B cell (primary cell): ENCODE measurements around the gene OR1J1. TPM values are rescaled to one million over a fixed set of nuclear protein-coding genes. Genes with fewer than 3 reads are reported as not detected.

Experiments
- ATAC-seq: fragments of 200-7000 bp; cut with Tn5 transposase; one replicate; pipeline ENCODE4 v1.10.0; 2021; ENCODE audit warnings: low read depth, mild to moderate bottlenecking, moderate number of reproducible peaks, moderate library complexity
- CTCF ChIA-PET: fragments of 350-600 bp; sonication (Branson Sonifier 250); formaldehyde crosslinking; loops from one replicate; lab custom pipeline; 2021; ENCODE audit warnings: antibody characterized with exemption, inconsistent platforms; lab: Charles Lee
- POLR2A ChIA-PET: fragments of 350-600 bp; sonication (Branson Sonifier 250); formaldehyde crosslinking; loops from one replicate; lab custom pipeline; 2021; ENCODE audit warnings: antibody characterized with exemption; lab: Charles Lee
- DNase-seq: peaks from one replicate; pipeline ENCODE4 v3.0.0; 2013
- H2AFZ ChIP-seq: 2 replicates; pipeline ENCODE4 v1.6.1; 2012; ENCODE audit warnings: mild to moderate bottlenecking, low read depth, low read length; ENCODE audit not compliant: insufficient read depth, poor library complexity, severe bottlenecking
- H3K27ac ChIP-seq, 2 donors: 1 replicate in 1 of 2; 2 replicates in 1 of 2; pipeline ENCODE4 v1.5.1; 2012 to 2013; ENCODE audit warnings: low read length in 2 of 2, mild to moderate bottlenecking in 2 of 2, moderate library complexity in 1 of 2
- H3K27me3 ChIP-seq, 4 experiments: fragments of 200-600 bp in 1 of 4; sonication (generic) in 1 of 4; replicated peaks in 1 of 4; 1 replicate in 2 of 4; 2 replicates in 2 of 4; pipeline versions ENCODE4 v1.6.1 to v1.7.0; 2013 to 2016; ENCODE audit warnings: low read length in 3 of 4, mild to moderate bottlenecking in 2 of 4, mixed read lengths in 1 of 4, moderate library complexity in 1 of 4; ENCODE audit not compliant: insufficient read depth in 4 of 4, control insufficient read depth in 3 of 4; ENCODE audit errors: control extremely low read depth in 1 of 4
- H3K36me3 ChIP-seq, 2 experiments: replicated peaks in 1 of 2; 1 replicate in 1 of 2; 2 replicates in 1 of 2; pipeline versions ENCODE4 v1.6.1 to v1.7.1; 2013; ENCODE audit warnings: low read length in 1 of 2; ENCODE audit not compliant: insufficient read depth in 2 of 2, control insufficient read depth in 1 of 2; ENCODE audit errors: control extremely low read depth in 1 of 2, extremely low read depth in 1 of 2
- H3K4me1 ChIP-seq, 2 donors: fragments of 200-600 bp in 1 of 2; sonication (generic) in 1 of 2; 1 replicate in 1 of 2; 2 replicates in 1 of 2; pipeline versions ENCODE4 v1.5.1 to v1.6.1; 2013 to 2017; ENCODE audit warnings: low read length in 2 of 2; ENCODE audit not compliant: control insufficient read depth in 2 of 2, insufficient read depth in 2 of 2
- H3K4me2 ChIP-seq: replicated peaks from 2 replicates; pipeline ENCODE3; 2012; ENCODE audit warnings: mild to moderate bottlenecking, low read depth, low read length; ENCODE audit not compliant: poor library complexity, severe bottlenecking
- H3K4me3 ChIP-seq, 5 experiments: fragments of 200-600 bp in 1 of 5; sonication (generic) in 1 of 5; 1 replicate in 3 of 5; 2 replicates in 2 of 5; pipeline versions ENCODE4 v1.5.1 to v1.7.0; 2011 to 2016; ENCODE audit warnings: low read length in 4 of 5, mild to moderate bottlenecking in 4 of 5, low read depth in 2 of 5, control low read depth in 1 of 5, moderate library complexity in 1 of 5; ENCODE audit not compliant: insufficient read depth in 1 of 5; ENCODE audit errors: control extremely low read depth in 1 of 5, extremely low read depth in 1 of 5
- H3K79me2 ChIP-seq: fragments of 200-600 bp; sonication (generic); one replicate; pipeline ENCODE4 v1.6.0; 2016; ENCODE audit warnings: low read length; ENCODE audit not compliant: control insufficient read depth, insufficient read depth
- H3K9ac ChIP-seq: fragments of 200-600 bp; sonication (generic); 2 replicates; pipeline ENCODE4 v1.6.1; 2017; ENCODE audit warnings: mild to moderate bottlenecking, low read length, moderate library complexity
- H3K9me3 ChIP-seq, 3 donors: one replicate each; pipeline versions ENCODE4 v1.6.1 to v1.7.1; 2013; ENCODE audit warnings: low read length in 2 of 3; ENCODE audit not compliant: control insufficient read depth in 2 of 3, insufficient read depth in 1 of 3; ENCODE audit errors: control extremely low read depth in 1 of 3
- H4K20me1 ChIP-seq: 2 replicates; pipeline ENCODE4 v1.6.0; 2012; ENCODE audit warnings: mild to moderate bottlenecking, low read length; ENCODE audit not compliant: insufficient read depth, control insufficient read depth, poor library complexity, severe bottlenecking
- H3K27ac Mint-ChIP-seq: one replicate; pipeline ENCODE4 v1.8.0; 2021; ENCODE audit warnings: mixed read lengths
- H3K27me3 Mint-ChIP-seq: one replicate; pipeline ENCODE4 v1.8.0; 2021; ENCODE audit warnings: mixed read lengths
- H3K4me1 Mint-ChIP-seq: one replicate; pipeline ENCODE4 v1.8.0; 2021; ENCODE audit warnings: mixed read lengths
- H3K4me3 Mint-ChIP-seq: one replicate; pipeline ENCODE4 v1.8.0; 2021; ENCODE audit warnings: mixed read lengths
- H3K9me3 Mint-ChIP-seq: one replicate; pipeline ENCODE4 v1.8.0; 2022; ENCODE audit warnings: mixed read lengths; ENCODE audit not compliant: insufficient read depth
- EZH2 ChIP-seq: IDR thresholded peaks from 2 replicates; pipeline ENCODE4 v1.6.1; 2012; ENCODE audit warnings: borderline replicate concordance, low read depth, mild to moderate bottlenecking, moderate library complexity, low read length; ENCODE audit not compliant: insufficient read depth, poor library complexity, severe bottlenecking
- WGBS: methylation state at CpG from one replicate; pipeline ENCODE4 v1.1.5; 2013; ENCODE audit warnings: missing lambda C conversion rate; ENCODE audit not compliant: insufficient coverage; 5-methylcytosine and 5-hydroxymethylcytosine counted together
- intact Hi-C: fragments of 100-400 bp; cut with micrococcal nuclease; formaldehyde crosslinking; loops from one replicate; pipeline ENCODE4 v1.10.0; 2022
- polyA plus RNA-seq: library from polyadenylated mRNA; depleted of rRNA; stranded (reverse); fragments of >200 nt; gene quantifications from 2 replicates; pipeline ENCODE4 v1.2.3, GENCODE V29; 2012
- total RNA-seq, 2 donors: library from RNA; stranded (reverse); fragments of 120-200 nt in 1 of 2; gene quantifications; 1 replicate in 1 of 2; 2 replicates in 1 of 2; pipeline versions ENCODE4 v1.2.3 to v1.2.4, GENCODE V29; 2013 to 2022
- TF ChIP-seq, protein P1 (sequence below): fragments of 200-600 bp; IDR thresholded peaks from one replicate; pipeline ENCODE4 v1.8.0; 2022; ENCODE audit warnings: antibody characterized with exemption, mild to moderate bottlenecking

The OR1J1 gene
- total and polyA plus RNA-seq, 2 donors (not counting 1 experiment from before 2014, with no cell fraction given), result not detected

DNA sequence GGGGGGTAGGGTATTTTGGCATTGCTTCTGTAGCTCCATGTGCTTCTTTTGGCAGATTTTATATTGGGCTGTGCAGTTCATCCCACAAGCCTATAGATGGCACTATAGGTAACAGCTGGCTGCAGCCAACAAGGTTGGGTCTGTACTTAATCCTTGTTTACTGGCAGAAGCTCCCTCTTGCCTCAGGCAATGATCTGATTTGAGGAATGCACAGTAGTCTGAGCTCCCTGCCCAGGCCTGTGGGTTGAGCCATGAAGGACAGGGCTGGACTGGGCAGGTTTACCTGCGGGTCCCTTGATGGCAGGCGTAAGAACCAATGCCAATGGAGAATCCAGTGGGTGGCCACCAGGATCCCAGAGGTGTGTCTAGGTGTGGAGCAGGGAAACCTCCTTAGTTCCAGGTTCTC is 21.2 kb upstream of the OR1J1 start:
- peak; percentile 39 for ATAC-seq
- WGBS, result 62% methylated on average over 2 of the region's 2 CpGs
- Histone ChIP-seq H3K36me3 (no peaks in the 10 kb centered on the region), H3K9me3 (no peaks in the 10 kb centered on the region), H2AFZ (no peak overlapping the region), H3K4me3 (no peak overlapping the region), H3K27ac (no peak overlapping the region), H3K79me2 (no peaks in the 10 kb centered on the region), H4K20me1 (no peaks in the 10 kb centered on the region), H3K27me3 (peaks cover 0 to 15% (median 5%) of the 10 kb centered on the region in 4 experiments), H3K4me1 (no peaks in the 10 kb centered on the region), H3K9ac (no peak overlapping the region), H3K4me2 (no peak overlapping the region)
- ChIA-PET POLR2A (interaction anchor here (0.5 kb wide), 1 partner anchor 252 kb away, joined by 4 read pairs; no protein-coding TSS in a partner anchor), CTCF (interaction anchor here (0.6 to 1.6 kb wide), 10 partner anchors 10 to 855 kb away, joined by 3 to 6 read pairs (median 3); no protein-coding TSS in a partner anchor)
- H3K4me3 Mint-ChIP-seq, result no peak overlapping the region
- no peaks in the 10 kb centered on the region for H3K4me1 Mint-ChIP-seq
- intact Hi-C loops, result no loop called here
- H3K9me3 Mint-ChIP-seq, result peaks cover 3% of the 10 kb centered on the region
- H3K27ac Mint-ChIP-seq, result no peak overlapping the region
- H3K27me3 Mint-ChIP-seq, result peaks cover 58% of the 10 kb centered on the region
- TF ChIP-seq EZH2, result no peak
- TF ChIP-seq, protein P1, sequence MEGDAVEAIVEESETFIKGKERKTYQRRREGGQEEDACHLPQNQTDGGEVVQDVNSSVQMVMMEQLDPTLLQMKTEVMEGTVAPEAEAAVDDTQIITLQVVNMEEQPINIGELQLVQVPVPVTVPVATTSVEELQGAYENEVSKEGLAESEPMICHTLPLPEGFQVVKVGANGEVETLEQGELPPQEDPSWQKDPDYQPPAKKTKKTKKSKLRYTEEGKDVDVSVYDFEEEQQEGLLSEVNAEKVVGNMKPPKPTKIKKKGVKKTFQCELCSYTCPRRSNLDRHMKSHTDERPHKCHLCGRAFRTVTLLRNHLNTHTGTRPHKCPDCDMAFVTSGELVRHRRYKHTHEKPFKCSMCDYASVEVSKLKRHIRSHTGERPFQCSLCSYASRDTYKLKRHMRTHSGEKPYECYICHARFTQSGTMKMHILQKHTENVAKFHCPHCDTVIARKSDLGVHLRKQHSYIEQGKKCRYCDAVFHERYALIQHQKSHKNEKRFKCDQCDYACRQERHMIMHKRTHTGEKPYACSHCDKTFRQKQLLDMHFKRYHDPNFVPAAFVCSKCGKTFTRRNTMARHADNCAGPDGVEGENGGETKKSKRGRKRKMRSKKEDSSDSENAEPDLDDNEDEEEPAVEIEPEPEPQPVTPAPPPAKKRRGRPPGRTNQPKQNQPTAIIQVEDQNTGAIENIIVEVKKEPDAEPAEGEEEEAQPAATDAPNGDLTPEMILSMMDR, result peak; percentile 80
- DNase-seq, result peak; percentile 40

- Histone ChIP-seq H3K4me2 (no peak overlapping the region), H3K9me3 (no peaks in the 10 kb centered on the region), H3K27me3 (peaks cover 0 to 6% (median 0%) of the 10 kb centered on the region in 4 experiments), H3K27ac (no peak overlapping the region), H3K4me3 (no peak overlapping the region), H3K9ac (no peak overlapping the region), H4K20me1 (no peaks in the 10 kb centered on the region), H3K36me3 (no peaks in the 10 kb centered on the region), H2AFZ (no peak overlapping the region), H3K79me2 (no peaks in the 10 kb centered on the region), H3K4me1 (no peaks in the 10 kb centered on the region)
- no peaks in the 10 kb centered on the region for H3K9me3 Mint-ChIP-seq
- peaks cover 48% of the 10 kb centered on the region for H3K27me3 Mint-ChIP-seq
- ChIA-PET POLR2A (no interaction called here), CTCF (no interaction called here)
- ATAC-seq, result no peak
- no peak overlapping the region for H3K27ac Mint-ChIP-seq
- TF ChIP-seq, protein P1, result no peak
- no peak for TF ChIP-seq EZH2
- H3K4me3 Mint-ChIP-seq, result no peak overlapping the region
- DNase-seq, result no peak
- intact Hi-C loops, result no loop called here
- WGBS, result no CpG with 5 or more reads among the region's 5 CpGs
- H3K4me1 Mint-ChIP-seq, result no peaks in the 10 kb centered on the region
Measured at GRCh38 chr9:122479062-122479461, 1.3 kb upstream of the OR1J1 start.
